ENCODE measurements around the gene KCTD3.
A peak's percentile ranks its signal among the peaks of the same experiment; 100 is the strongest.

The KCTD3 gene

GRCh38 chr1:215557992-215558626, 9.0 kb upstream of the KCTD3 start:
- DNase-seq = no peak

GRCh38 chr1:215567491-215568298, 591 bp downstream of the KCTD3 start:
- peak; percentile 36 for DNase-seq

GRCh38 chr1:215568299-215568692, 1.2 kb downstream of the KCTD3 start:
- no peak for DNase-seq

- DNase-seq = no peak
Measured at GRCh38 chr1:215569986-215570824, 3.1 kb downstream of the KCTD3 start.

- no peak for DNase-seq
Measured at GRCh38 chr1:215581896-215582295, 14.8 kb downstream of the KCTD3 start.

GRCh38 chr1:215583185-215583749, 16.2 kb downstream of the KCTD3 start:
- no peak for DNase-seq

GRCh38 chr1:215584389-215584788, 17.3 kb downstream of the KCTD3 start:
- DNase-seq = no peak

- DNase-seq = no peak
Measured at GRCh38 chr1:215589650-215590435, 22.7 kb downstream of the KCTD3 start.

GRCh38 chr1:215590779-215591491, 23.8 kb downstream of the KCTD3 start:
- no peak for DNase-seq

GRCh38 chr1:215594640-215595039, 27.5 kb downstream of the KCTD3 start:
- DNase-seq = no peak

GRCh38 chr1:215595231-215595630, 28.1 kb downstream of the KCTD3 start:
- DNase-seq = no peak

GRCh38 chr1:215597961-215598360, 30.9 kb downstream of the KCTD3 start:
- DNase-seq = no peak

GRCh38 chr1:215599418-215600074, 32.4 kb downstream of the KCTD3 start:
- no peak for DNase-seq

GRCh38 chr1:215600258-215600792, 33.2 kb downstream of the KCTD3 start:
- DNase-seq = no peak

- DNase-seq = no peak
Measured at GRCh38 chr1:215600867-215601266, 33.8 kb downstream of the KCTD3 start.

GRCh38 chr1:215601276-215601675, 34.2 kb downstream of the KCTD3 start:
- no peak for DNase-seq

- no peak for DNase-seq
Measured at GRCh38 chr1:215603319-215603718, 36.2 kb downstream of the KCTD3 start.

- DNase-seq = no peak
Measured at GRCh38 chr1:215605011-215605621, 38.0 kb downstream of the KCTD3 start.

- no peak for DNase-seq
Measured at GRCh38 chr1:215606036-215606435, 38.9 kb downstream of the KCTD3 start.

GRCh38 chr1:215606564-215607168, 39.6 kb downstream of the KCTD3 start:
- DNase-seq = no peak

Measured in CD4-positive, alpha-beta T cell treated with Interleukin-17A for 4 hours (primary cell).